ENCODE measurements around the gene ADGRG7.

Gene ADGRG7

GRCh38 chr3:100611221-100611620 is 1.8 kb downstream of the ADGRG7 start:
- TF ChIP-seq, protein P1, sequence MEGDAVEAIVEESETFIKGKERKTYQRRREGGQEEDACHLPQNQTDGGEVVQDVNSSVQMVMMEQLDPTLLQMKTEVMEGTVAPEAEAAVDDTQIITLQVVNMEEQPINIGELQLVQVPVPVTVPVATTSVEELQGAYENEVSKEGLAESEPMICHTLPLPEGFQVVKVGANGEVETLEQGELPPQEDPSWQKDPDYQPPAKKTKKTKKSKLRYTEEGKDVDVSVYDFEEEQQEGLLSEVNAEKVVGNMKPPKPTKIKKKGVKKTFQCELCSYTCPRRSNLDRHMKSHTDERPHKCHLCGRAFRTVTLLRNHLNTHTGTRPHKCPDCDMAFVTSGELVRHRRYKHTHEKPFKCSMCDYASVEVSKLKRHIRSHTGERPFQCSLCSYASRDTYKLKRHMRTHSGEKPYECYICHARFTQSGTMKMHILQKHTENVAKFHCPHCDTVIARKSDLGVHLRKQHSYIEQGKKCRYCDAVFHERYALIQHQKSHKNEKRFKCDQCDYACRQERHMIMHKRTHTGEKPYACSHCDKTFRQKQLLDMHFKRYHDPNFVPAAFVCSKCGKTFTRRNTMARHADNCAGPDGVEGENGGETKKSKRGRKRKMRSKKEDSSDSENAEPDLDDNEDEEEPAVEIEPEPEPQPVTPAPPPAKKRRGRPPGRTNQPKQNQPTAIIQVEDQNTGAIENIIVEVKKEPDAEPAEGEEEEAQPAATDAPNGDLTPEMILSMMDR (conservative IDR thresholded peaks at IDR 0.05; ENCODE audit: low read length): no peak
- no peak for DNase-seq (ENCODE audit: low read depth)
- H3K4me3 ChIP-seq (ENCODE audit: low read length): no peak overlapping the region

DNA sequence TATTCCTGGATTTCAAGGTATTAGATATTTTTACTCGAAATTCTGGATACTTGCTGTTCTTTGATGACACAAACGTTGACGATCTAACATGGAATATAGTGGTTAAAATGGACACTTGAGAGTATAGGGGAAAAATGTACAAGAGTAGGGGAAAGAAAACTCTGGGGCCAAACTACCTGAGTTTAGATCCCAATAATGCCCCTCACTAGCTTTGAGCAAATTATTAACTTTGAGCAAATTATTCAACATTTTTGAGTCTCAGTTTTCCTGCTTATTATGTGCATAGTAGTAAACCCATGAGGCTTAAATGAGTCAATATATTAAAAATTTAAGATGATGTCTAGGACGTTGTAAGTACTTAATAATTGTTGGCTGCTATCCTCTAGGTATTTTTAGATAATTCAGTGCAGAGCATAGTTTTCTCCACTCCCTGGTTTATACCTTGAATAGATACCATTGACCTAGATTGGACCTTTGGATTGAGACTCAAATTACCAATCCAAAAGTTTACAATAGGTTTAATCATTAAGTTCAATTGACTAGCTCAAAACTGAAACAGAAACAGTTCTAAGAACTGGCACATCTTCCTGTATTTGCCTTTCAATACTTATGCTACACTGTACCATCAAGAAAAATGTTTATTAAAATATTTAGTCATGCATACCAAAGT is 4.5 kb downstream of the ADGRG7 start:
- no peak for DNase-seq (ENCODE audit: low read depth)
- H3K4me3 ChIP-seq (ENCODE audit: low read length): no peak overlapping the region
- TF ChIP-seq, protein P1 (conservative IDR thresholded peaks at IDR 0.05; ENCODE audit: low read length): no peak

DNA sequence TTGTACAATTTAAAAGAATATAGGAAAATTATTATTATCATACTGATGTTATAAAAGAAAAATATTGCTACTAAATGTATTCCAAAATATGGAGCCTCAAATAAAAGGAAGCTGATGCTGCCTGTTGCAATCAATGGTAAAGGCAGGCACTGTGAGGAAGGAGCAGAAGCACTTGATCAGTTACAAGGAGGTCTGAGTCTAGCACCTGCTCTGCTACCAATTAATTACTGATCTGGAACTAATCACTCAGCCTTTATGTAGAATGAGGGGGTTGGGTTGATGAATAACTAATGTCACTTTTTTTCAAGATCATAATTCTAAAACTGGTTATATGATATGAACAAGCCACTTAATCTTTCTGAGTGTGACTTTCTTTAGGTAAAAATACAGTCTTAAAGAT is 5.5 kb downstream of the ADGRG7 start:
- TF ChIP-seq, protein P1 (conservative IDR thresholded peaks at IDR 0.05; ENCODE audit: low read length): no peak
- DNase-seq (ENCODE audit: low read depth): no peak
- H3K4me3 ChIP-seq (ENCODE audit: low read length): no peak overlapping the region

- DNase-seq (ENCODE audit: low read depth): peak; percentile 50
- TF ChIP-seq, protein P1 (conservative IDR thresholded peaks at IDR 0.05; ENCODE audit: low read length): no peak
Observed at GRCh38 chr3:100615684-100616083, 6.3 kb downstream of the ADGRG7 start.

DNA sequence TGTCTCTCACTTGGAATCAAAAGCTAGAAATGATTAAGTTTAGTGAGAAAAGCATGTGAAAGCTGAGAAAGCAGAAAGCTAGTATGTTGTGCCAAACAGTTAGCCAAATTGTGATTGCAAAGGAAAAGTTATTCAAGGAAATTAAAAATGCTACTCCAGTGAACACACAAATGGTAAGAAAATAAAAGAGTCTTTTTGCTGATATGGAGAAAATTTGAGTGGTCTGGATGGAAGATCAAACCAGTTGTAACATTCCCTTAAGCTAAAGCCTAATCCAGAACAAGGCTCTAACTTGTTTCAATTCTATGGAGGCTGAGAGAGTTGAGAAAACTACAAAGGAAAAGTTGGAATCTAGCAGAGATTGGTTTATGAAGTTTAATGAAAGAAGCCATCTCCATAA is 11.8 kb downstream of the ADGRG7 start:
- DNase-seq (ENCODE audit: low read depth): no peak
- H3K4me3 ChIP-seq (ENCODE audit: low read length): no peak overlapping the region
- TF ChIP-seq, protein P1 (conservative IDR thresholded peaks at IDR 0.05; ENCODE audit: low read length): no peak

More at GRCh38 chr3:100615684-100616083, 6.3 kb downstream of the ADGRG7 start:
- H3K4me3 ChIP-seq (ENCODE audit: low read length): no peak overlapping the region

- DNase-seq (ENCODE audit: low read depth): no peak
- TF ChIP-seq, protein P1 (conservative IDR thresholded peaks at IDR 0.05; ENCODE audit: low read length): no peak
- H3K4me3 ChIP-seq (ENCODE audit: low read length): no peak overlapping the region
Observed at GRCh38 chr3:100627491-100627890, 18.1 kb downstream of the ADGRG7 start.

DNA sequence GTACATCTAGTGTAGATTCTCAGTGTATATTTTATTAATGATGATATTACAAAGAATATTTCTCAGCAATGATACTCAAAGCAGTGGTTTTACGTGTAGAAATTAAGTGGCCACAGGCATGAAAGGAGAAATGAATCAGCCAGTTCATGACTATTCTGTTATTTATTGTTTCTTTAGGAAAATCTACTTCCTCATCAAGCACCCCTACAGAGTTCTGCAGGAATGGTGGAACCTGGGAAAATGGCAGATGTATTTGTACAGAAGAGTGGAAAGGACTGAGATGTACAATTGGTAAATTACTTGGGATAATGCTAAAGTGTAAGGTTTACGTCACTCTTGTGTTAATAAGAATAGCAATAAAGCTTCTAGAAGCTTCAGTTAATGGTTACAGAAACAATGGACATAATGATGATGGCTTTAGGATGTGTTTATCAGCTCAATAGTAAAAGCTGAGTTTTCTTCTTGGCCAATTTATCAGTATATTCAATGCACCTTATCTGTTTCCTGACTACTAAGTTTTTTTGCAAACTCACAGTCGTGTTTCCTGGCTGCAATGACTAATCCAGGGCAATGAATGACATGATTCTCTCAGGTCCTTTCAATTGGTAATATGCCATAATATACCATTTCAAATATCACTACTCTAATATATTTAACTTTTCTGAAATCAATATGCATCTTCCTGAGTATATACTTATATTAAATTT is 20.2 kb downstream of the ADGRG7 start:
- TF ChIP-seq, protein P1 (conservative IDR thresholded peaks at IDR 0.05; ENCODE audit: low read length): no peak
- H3K4me3 ChIP-seq (ENCODE audit: low read length): no peak overlapping the region
- no peak for DNase-seq (ENCODE audit: low read depth)
